ENCODE results near the gene PARD3. TPM values are rescaled to one million over a fixed set of nuclear protein-coding genes. Genes with fewer than 3 reads are reported as not detected.
A peak's percentile ranks its signal among the peaks of the same experiment; 100 is the strongest.

Gene PARD3
- total and polyA plus RNA-seq, 7 donors: 20.2 to 84.4 (median 53.4) TPM

- peak; percentile 17 to 75 (median 64) for ATAC-seq
- peaks cover 8% of the 10 kb centered on the region for H3K4me1 ChIP-seq
- WGBS, 3 donors: 67 to 88% (median 75%) methylated on average over 3 of the region's 3 CpGs
- no peak for TF ChIP-seq CTCF (IDR thresholded peaks at IDR 0.05)
- H3K27ac ChIP-seq: no peak overlapping the region
- no peaks in the 10 kb centered on the region for H3K27me3 ChIP-seq (ENCODE audit: insufficient read depth in 3 of 3, low read length in 2 of 3)
- DNase-seq: no peak
- no peaks in the 10 kb centered on the region for H3K36me3 ChIP-seq (ENCODE audit: insufficient read depth in 1 of 2, low read depth in 1 of 2)
- no peaks in the 10 kb centered on the region for H3K9me3 ChIP-seq
- H3K4me3 ChIP-seq: no peak overlapping the region
- intact Hi-C loops (cut with DNase I): no loop called here
Observed at GRCh38 chr10:34139559-34139958, 675.5 kb downstream of the PARD3 start.

- H3K4me3 ChIP-seq: no peak overlapping the region
- ATAC-seq (no peak), DNase-seq (no peak)
- H3K36me3 ChIP-seq (ENCODE audit: insufficient read depth in 1 of 2, low read depth in 1 of 2): no peaks in the 10 kb centered on the region
- H3K9me3 ChIP-seq: no peaks in the 10 kb centered on the region
- peaks cover 8% of the 10 kb centered on the region for H3K4me1 ChIP-seq
- H3K27me3 ChIP-seq (ENCODE audit: insufficient read depth in 3 of 3, low read length in 2 of 3): no peaks in the 10 kb centered on the region
- TF ChIP-seq CTCF (IDR thresholded peaks at IDR 0.05): no peak
- intact Hi-C loops (cut with DNase I): no loop called here
- no peak overlapping the region for H3K27ac ChIP-seq
- WGBS, 3 donors: 96 to 100% (median 99%) methylated on average over 2 of the region's 2 CpGs
Observed at GRCh38 chr10:34137955-34138354, 677.1 kb downstream of the PARD3 start.

- TF ChIP-seq CTCF (IDR thresholded peaks at IDR 0.05): no peak
- Histone ChIP-seq H3K4me3 (no peak overlapping the region), H3K36me3 (ENCODE audit: insufficient read depth in 1 of 2, low read depth in 1 of 2) (no peaks in the 10 kb centered on the region), H3K27me3 (ENCODE audit: insufficient read depth in 3 of 3, low read length in 2 of 3) (no peaks in the 10 kb centered on the region), H3K4me1 (peaks cover 8% of the 10 kb centered on the region), H3K9me3 (no peaks in the 10 kb centered on the region), H3K27ac (no peak overlapping the region)
- DNase-seq (no peak), ATAC-seq (no peak)
- intact Hi-C loops (cut with DNase I): no loop called here
- 73 to 79% (median 78%) methylated on average over 7 of the region's 7 CpGs for WGBS, 3 donors
Observed at GRCh38 chr10:34137201-34137600, 677.9 kb downstream of the PARD3 start.

GRCh38 chr10:34135515-34135914 is 679.6 kb downstream of the PARD3 start:
- no peak overlapping the region for H3K27ac ChIP-seq
- no peak for ATAC-seq
- WGBS, 3 donors: 93 to 96% (median 94%) methylated on average over 5 of the region's 5 CpGs
- peaks cover 0 to 10% of the 10 kb centered on the region in 2 donors for H3K36me3 ChIP-seq (ENCODE audit: insufficient read depth in 1 of 2, low read depth in 1 of 2)
- intact Hi-C loops (cut with DNase I): no loop called here
- no peak for DNase-seq
- H3K9me3 ChIP-seq: no peaks in the 10 kb centered on the region
- TF ChIP-seq CTCF (IDR thresholded peaks at IDR 0.05): no peak
- H3K4me1 ChIP-seq: peaks cover 8% of the 10 kb centered on the region
- H3K4me3 ChIP-seq: no peak overlapping the region
- H3K27me3 ChIP-seq (ENCODE audit: insufficient read depth in 3 of 3, low read length in 2 of 3): no peaks in the 10 kb centered on the region

GRCh38 chr10:34134602-34135001 is 680.5 kb downstream of the PARD3 start:
- WGBS, 3 donors: 59 to 94% (median 63%) methylated on average over 1 of the region's 1 CpG
- TF ChIP-seq CTCF (IDR thresholded peaks at IDR 0.05): no peak
- ATAC-seq: peak in 1 of 4 donors; percentile 17
- intact Hi-C loops (cut with DNase I): no loop called here
- H3K27ac ChIP-seq: no peak overlapping the region
- H3K27me3 ChIP-seq (ENCODE audit: insufficient read depth in 3 of 3, low read length in 2 of 3): no peaks in the 10 kb centered on the region
- no peak overlapping the region for H3K4me3 ChIP-seq
- H3K36me3 ChIP-seq (ENCODE audit: insufficient read depth in 1 of 2, low read depth in 1 of 2): peaks cover 0 to 11% of the 10 kb centered on the region in 2 donors
- DNase-seq: no peak
- no peaks in the 10 kb centered on the region for H3K9me3 ChIP-seq
- peaks cover 2% of the 10 kb centered on the region for H3K4me1 ChIP-seq
